ACC112 (cell line): ENCODE results near the gene KIAA0930.
A peak's percentile ranks its signal among the peaks of the same experiment; 100 is the strongest.

ENCODE experiments used
- H2AFZ ChIP-seq: fragments of 200-600 bp; sonication (generic); one replicate; pipeline ENCODE4 v1.6.0; 2017; ENCODE audit warnings: antibody characterized with exemption, low read length; ENCODE audit not compliant: unreplicated experiment
- H3K27ac ChIP-seq: fragments of 200-600 bp; sonication (generic); 2 replicates; pipeline ENCODE4 v1.5.1; 2014; ENCODE audit warnings: low read depth, mild to moderate bottlenecking, antibody characterized with exemption, low read length, moderate library complexity
- H3K27me3 ChIP-seq: fragments of 200-600 bp; sonication (generic); 2 replicates; pipeline ENCODE4 v1.6.1; 2014; ENCODE audit warnings: mild to moderate bottlenecking, antibody characterized with exemption, low read length, moderate library complexity, mixed read lengths; ENCODE audit not compliant: insufficient read depth
- H3K36me3 ChIP-seq: fragments of 200-600 bp; sonication (generic); 2 replicates; pipeline ENCODE4 v1.6.1; 2016; ENCODE audit warnings: mild to moderate bottlenecking, antibody characterized with exemption, low read length, moderate library complexity, mixed read lengths; ENCODE audit not compliant: insufficient read depth
- H3K4me1 ChIP-seq: fragments of 200-600 bp; sonication (generic); one replicate; pipeline ENCODE4 v1.6.1; 2016; ENCODE audit warnings: low read length, mixed read lengths; ENCODE audit not compliant: insufficient read depth, unreplicated experiment, control insufficient read depth
- H3K4me3 ChIP-seq: fragments of 200-600 bp; sonication (generic); 2 replicates; pipeline ENCODE4 v1.5.1; 2014; ENCODE audit warnings: mild to moderate bottlenecking, low read depth, low read length
- H3K79me2 ChIP-seq: fragments of 200-600 bp; sonication (generic); one replicate; pipeline ENCODE4 v1.6.0; 2016; ENCODE audit warnings: low read length; ENCODE audit not compliant: control insufficient read depth, unreplicated experiment, insufficient read depth

The KIAA0930 gene

DNA sequence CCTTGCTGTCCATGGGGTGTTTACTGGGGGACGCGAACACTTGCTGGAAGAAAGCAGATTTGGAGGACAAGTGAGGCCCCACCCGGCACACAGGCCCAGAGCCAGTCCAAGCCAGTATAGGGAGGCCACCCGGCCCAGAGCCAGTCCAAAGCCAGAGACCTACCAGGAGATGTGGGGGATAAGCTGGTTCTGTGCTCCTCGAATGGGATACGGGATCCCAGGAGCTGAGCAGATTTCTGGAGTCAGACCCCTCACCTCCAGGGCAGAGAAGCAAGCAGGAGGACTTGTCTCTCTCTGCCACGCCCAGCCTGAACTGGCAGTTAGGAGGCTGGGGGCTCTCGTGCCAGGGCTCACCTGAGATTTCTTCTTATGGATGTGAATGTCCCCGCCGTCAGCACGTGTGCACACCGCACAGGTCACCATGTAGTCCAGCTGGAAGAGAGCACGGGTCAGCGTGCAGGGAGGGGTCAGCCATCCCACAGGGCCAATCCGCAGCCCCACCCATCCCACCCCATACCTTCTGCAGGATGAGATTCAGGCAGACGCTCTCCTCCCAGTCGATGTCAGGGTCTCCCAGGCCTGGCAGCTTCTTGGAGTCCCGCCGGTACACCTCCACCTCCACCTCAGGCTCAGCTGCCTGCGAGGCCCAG is 35.3 kb downstream of the KIAA0930 start:
- H3K4me1 ChIP-seq, result peaks cover 16% of the 10 kb centered on the region

DNA sequence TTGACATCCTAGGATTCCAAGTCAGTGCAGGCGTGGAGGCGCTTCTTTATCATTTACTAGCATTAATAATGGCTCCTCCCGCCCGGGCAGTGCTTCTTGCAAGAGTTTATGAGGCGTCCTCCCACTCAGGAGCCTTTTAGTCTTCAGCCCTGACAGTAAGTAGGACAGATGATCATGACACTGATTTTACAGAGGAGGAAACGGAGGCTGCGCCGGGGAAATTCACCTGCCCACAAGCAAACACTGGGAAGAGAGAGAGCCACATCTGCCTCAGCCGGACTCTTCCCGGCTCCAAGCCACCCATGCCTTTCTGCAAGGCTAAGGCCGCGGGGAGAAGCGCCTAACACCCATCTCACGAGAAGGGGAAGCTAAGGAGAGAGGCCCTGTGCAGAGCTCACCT is 35.9 kb downstream of the KIAA0930 start:
- H3K36me3 ChIP-seq, result no peaks in the 10 kb centered on the region
- no peak overlapping the region for H2AFZ ChIP-seq
- no peak overlapping the region for H3K4me3 ChIP-seq
- H3K27me3 ChIP-seq, result no peaks in the 10 kb centered on the region
- peaks cover 12% of the 10 kb centered on the region for H3K4me1 ChIP-seq
- H3K27ac ChIP-seq, result no peak overlapping the region
- H3K79me2 ChIP-seq, result peaks cover 3% of the 10 kb centered on the region

More for the DNA sequence above, 35.3 kb downstream of the KIAA0930 start:
- Histone ChIP-seq H3K4me3 (no peak overlapping the region), H3K79me2 (peaks cover 5% of the 10 kb centered on the region), H2AFZ (no peak overlapping the region), H3K36me3 (no peaks in the 10 kb centered on the region), H3K27ac (no peak overlapping the region), H3K27me3 (no peaks in the 10 kb centered on the region)

- peaks cover 8% of the 10 kb centered on the region for H3K4me1 ChIP-seq
- H3K36me3 ChIP-seq, result no peaks in the 10 kb centered on the region
- no peak overlapping the region for H3K27ac ChIP-seq
These were observed 36.5 kb downstream of the KIAA0930 start for GRCh38 chr22:45204241-45204640.

DNA sequence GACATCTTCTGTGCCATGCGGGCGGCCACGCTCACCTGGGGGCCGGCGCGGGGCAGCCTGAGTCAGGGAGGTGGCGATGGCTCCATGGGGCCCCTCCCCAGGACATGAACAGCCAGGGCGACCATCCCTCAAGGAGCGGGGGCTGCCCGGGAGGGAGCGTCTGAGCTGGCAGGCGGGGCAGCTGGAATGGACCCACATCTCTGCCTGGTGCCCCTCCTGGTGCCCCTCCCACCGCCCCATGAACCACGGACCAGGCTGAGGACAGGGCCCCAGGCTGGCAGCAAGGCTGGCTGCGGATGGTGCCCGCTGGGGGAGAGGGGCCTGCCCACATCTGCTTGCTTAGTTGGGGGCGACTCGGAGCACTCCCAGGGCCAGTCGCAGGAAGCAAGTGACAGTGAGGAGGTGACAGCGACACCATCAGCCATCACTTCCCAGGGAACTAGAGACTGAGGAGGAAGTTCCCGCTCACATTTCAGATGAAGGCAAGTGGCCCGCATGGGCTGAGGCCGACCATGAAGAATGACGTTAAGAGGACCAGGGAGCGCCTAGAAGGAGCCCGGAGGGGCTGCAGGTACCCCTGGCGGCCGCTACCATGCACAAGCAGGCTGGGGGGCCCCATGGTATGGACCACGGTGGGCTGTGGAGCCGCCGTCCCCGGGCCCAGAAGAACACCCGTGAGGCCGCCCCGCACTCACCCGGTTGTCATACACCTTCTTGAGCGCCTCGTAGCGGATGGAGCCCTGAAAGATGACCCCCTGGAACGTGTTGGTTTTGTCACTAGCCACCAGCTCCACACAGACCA is 37.3 kb downstream of the KIAA0930 start:
- H2AFZ ChIP-seq, result no peak overlapping the region
- H3K27ac ChIP-seq, result no peak overlapping the region
- no peaks in the 10 kb centered on the region for H3K27me3 ChIP-seq
- no peaks in the 10 kb centered on the region for H3K79me2 ChIP-seq
- H3K4me3 ChIP-seq, result no peak overlapping the region
- H3K36me3 ChIP-seq, result no peaks in the 10 kb centered on the region
- H3K4me1 ChIP-seq, result peaks cover 3% of the 10 kb centered on the region

More at GRCh38 chr22:45204241-45204640, 36.5 kb downstream of the KIAA0930 start:
- Histone ChIP-seq H3K79me2 (peaks cover 3% of the 10 kb centered on the region), H3K4me3 (no peak overlapping the region), H2AFZ (no peak overlapping the region), H3K27me3 (no peaks in the 10 kb centered on the region)

DNA sequence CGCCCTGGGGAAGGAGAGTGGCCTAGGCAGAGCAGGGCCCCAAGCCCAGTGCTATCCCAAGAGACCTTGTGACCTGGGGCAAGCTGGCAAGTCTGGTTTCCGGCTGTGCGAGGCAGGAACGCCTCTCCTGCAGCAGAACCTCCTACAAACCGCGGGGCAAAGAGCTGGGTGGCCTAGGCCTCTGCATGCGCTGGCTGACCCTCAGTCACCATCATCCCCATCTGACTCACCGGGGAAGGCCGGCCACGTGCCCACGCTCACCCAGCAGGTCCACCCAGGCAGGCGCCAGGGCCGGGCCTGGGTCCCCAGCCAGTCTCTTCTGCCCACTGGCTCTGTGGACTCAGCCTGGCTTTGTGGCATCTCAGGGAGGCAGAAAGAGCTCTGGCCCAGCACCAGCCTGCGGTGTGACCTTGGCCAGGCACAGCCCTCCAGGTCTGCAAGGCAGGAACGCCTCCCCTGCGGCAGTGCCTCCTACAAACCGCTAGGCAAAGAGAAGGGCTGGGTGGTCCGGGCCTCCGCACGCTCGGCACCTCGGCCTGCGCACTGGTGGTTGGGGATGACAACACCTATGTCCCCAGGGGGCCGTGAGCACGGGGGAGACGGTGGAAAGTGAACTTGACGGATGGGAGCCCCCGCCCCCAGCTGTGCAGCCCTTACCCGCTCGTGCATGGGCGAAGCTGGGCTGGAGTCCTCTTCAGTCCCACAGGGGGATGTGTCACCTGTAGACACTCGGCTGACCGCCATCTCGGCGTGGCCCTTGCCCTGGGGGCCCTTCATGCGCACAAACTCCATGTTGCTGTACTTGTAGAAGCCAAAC is 38.2 kb downstream of the KIAA0930 start:
- Histone ChIP-seq H3K36me3 (no peaks in the 10 kb centered on the region), H3K4me1 (no peaks in the 10 kb centered on the region), H3K79me2 (no peaks in the 10 kb centered on the region), H3K27ac (no peak overlapping the region; the same call in 1 of the 2 replicates), H3K27me3 (no peaks in the 10 kb centered on the region), H3K4me3 (no peak overlapping the region), H2AFZ (no peak overlapping the region)

GRCh38 chr22:45201678-45202332 is 38.9 kb downstream of the KIAA0930 start:
- no peak overlapping the region for H3K4me3 ChIP-seq
- H3K27ac ChIP-seq, result peak overlapping the region; percentile 32; the same call in 1 of the 2 replicates
- H3K27me3 ChIP-seq, result no peaks in the 10 kb centered on the region
- no peak overlapping the region for H2AFZ ChIP-seq
- no peaks in the 10 kb centered on the region for H3K79me2 ChIP-seq
- H3K36me3 ChIP-seq, result no peaks in the 10 kb centered on the region
- no peaks in the 10 kb centered on the region for H3K4me1 ChIP-seq

GRCh38 chr22:45200860-45201511 is 39.7 kb downstream of the KIAA0930 start:
- Histone ChIP-seq H3K79me2 (no peaks in the 10 kb centered on the region), H3K4me1 (no peaks in the 10 kb centered on the region), H3K27me3 (no peaks in the 10 kb centered on the region), H2AFZ (no peak overlapping the region), H3K27ac (no peak overlapping the region), H3K4me3 (no peak overlapping the region), H3K36me3 (no peaks in the 10 kb centered on the region)

GRCh38 chr22:45200230-45200629 is 40.5 kb downstream of the KIAA0930 start:
- H2AFZ ChIP-seq, result no peak overlapping the region
- no peak overlapping the region for H3K27ac ChIP-seq
- H3K36me3 ChIP-seq, result no peaks in the 10 kb centered on the region

GRCh38 chr22:45199723-45200122 is 41.0 kb downstream of the KIAA0930 start:
- Histone ChIP-seq H3K27me3 (no peaks in the 10 kb centered on the region), H3K4me3 (no peak overlapping the region), H2AFZ (no peak overlapping the region), H3K79me2 (no peaks in the 10 kb centered on the region), H3K4me1 (no peaks in the 10 kb centered on the region), H3K36me3 (no peaks in the 10 kb centered on the region), H3K27ac (no peak overlapping the region)

More at GRCh38 chr22:45200230-45200629, 40.5 kb downstream of the KIAA0930 start:
- Histone ChIP-seq H3K4me1 (no peaks in the 10 kb centered on the region), H3K27me3 (no peaks in the 10 kb centered on the region), H3K79me2 (no peaks in the 10 kb centered on the region), H3K4me3 (no peak overlapping the region)

DNA sequence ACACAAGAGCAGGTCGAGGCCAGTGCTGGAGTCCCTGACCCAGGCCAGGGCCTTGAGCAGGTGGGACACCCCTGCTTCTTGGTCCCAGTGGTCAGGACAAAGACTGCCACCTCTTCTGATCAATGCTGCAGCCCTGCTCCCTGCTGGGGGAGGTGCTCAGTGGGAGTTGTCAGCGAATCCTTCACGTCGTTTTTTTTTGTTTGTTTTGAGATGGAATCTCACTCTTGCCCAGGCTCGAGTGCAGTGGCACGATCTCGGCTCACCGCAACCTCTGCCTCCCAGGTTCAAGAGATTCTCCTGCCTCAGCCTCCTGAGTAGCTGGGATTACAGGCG is 42.3 kb downstream of the KIAA0930 start:
- H3K4me1 ChIP-seq, result no peaks in the 10 kb centered on the region
- no peaks in the 10 kb centered on the region for H3K27me3 ChIP-seq
- H2AFZ ChIP-seq, result no peak overlapping the region
- H3K4me3 ChIP-seq, result no peak overlapping the region
- no peak overlapping the region for H3K27ac ChIP-seq
- no peaks in the 10 kb centered on the region for H3K36me3 ChIP-seq
- H3K79me2 ChIP-seq, result no peaks in the 10 kb centered on the region
